Upper lobe of left lung (tissue), 4 donors: ENCODE data around the gene CKAP2L.

Experiments
- CTCF ChIP-seq, 6 experiments: fragments of 450-650 bp in 4 of 6; fragments of 200-600 bp in 2 of 6; sonication (generic) in 2 of 6; IDR thresholded peaks; one replicate each; pipeline ENCODE4 v1.5.1; 2016 to 2019; ENCODE audit warnings: antibody characterized with exemption in 6 of 6
- EP300 ChIP-seq, 4 donors: sonication (generic); formaldehyde crosslinking; IDR thresholded peaks; one replicate each; pipeline ENCODE4 v1.5.1; 2017; ENCODE audit warnings: antibody characterized with exemption in 4 of 4, control low read depth in 2 of 4
- POLR2A ChIP-seq, 4 donors: fragments of 450-650 bp; IDR thresholded peaks; one replicate each; pipeline ENCODE4 v1.5.1; 2016 to 2017; ENCODE audit warnings: antibody characterized with exemption in 4 of 4, mild to moderate bottlenecking in 2 of 4

- TF ChIP-seq CTCF (IDR thresholded peaks at IDR 0.05), result peak in 1 of 6 experiments; percentile 24
- TF ChIP-seq EP300 (IDR thresholded peaks at IDR 0.05), result no peak
- no peak for TF ChIP-seq POLR2A (IDR thresholded peaks at IDR 0.05)
Measured at GRCh38 chr2:112807233-112807807, 42.9 kb upstream of the CKAP2L start.
